KOPT-K1 (cell line): ENCODE results near the gene CCDC57.
"Not testable (repeated sequence)": the region's sequence is repeated elsewhere in the genome, so short reads cannot be mapped to it uniquely, and the experiment has no call there.

Experiments
- H3K27ac ChIP-seq: fragments of 200-600 bp; sonication (generic); 2 replicates; pipeline ENCODE4 v1.5.1; 2016; ENCODE audit warnings: antibody characterized with exemption, mild to moderate bottlenecking, low read depth, low read length; ENCODE audit not compliant: poor library complexity, severe bottlenecking
- H3K36me3 ChIP-seq: fragments of 200-600 bp; sonication (generic); 2 replicates; pipeline ENCODE4 v1.5.1; 2017; ENCODE audit warnings: antibody characterized with exemption, mild to moderate bottlenecking, low read length, moderate library complexity; ENCODE audit not compliant: insufficient read depth
- H3K9me3 ChIP-seq: fragments of 200-600 bp; sonication (generic); 2 replicates; pipeline ENCODE4 v1.5.1; 2017; ENCODE audit warnings: antibody characterized with exemption, low read length, mild to moderate bottlenecking; ENCODE audit not compliant: insufficient read depth, poor library complexity, severe bottlenecking

CCDC57 gene

GRCh38 chr17:82188001-82188961 lies 24.4 kb downstream of the CCDC57 start:
- Histone ChIP-seq H3K36me3 (peaks cover 33% of the 10 kb centered on the region), H3K9me3 (no peaks in the 10 kb centered on the region), H3K27ac (no peak overlapping the region)

- Histone ChIP-seq H3K36me3 (peaks cover 33% of the 10 kb centered on the region), H3K9me3 (no peaks in the 10 kb centered on the region), H3K27ac (no peak overlapping the region)
These were observed 25.1 kb downstream of the CCDC57 start for GRCh38 chr17:82187500-82187899.

GRCh38 chr17:82186221-82186620 lies 26.4 kb downstream of the CCDC57 start:
- H3K36me3 ChIP-seq: peaks cover 28% of the 10 kb centered on the region
- H3K27ac ChIP-seq: no peak overlapping the region
- H3K9me3 ChIP-seq: no peaks in the 10 kb centered on the region

GRCh38 chr17:82184761-82185160 lies 27.9 kb downstream of the CCDC57 start:
- Histone ChIP-seq H3K9me3 (no peaks in the 10 kb centered on the region), H3K27ac (no peak overlapping the region), H3K36me3 (peaks cover 40% of the 10 kb centered on the region)

DNA sequence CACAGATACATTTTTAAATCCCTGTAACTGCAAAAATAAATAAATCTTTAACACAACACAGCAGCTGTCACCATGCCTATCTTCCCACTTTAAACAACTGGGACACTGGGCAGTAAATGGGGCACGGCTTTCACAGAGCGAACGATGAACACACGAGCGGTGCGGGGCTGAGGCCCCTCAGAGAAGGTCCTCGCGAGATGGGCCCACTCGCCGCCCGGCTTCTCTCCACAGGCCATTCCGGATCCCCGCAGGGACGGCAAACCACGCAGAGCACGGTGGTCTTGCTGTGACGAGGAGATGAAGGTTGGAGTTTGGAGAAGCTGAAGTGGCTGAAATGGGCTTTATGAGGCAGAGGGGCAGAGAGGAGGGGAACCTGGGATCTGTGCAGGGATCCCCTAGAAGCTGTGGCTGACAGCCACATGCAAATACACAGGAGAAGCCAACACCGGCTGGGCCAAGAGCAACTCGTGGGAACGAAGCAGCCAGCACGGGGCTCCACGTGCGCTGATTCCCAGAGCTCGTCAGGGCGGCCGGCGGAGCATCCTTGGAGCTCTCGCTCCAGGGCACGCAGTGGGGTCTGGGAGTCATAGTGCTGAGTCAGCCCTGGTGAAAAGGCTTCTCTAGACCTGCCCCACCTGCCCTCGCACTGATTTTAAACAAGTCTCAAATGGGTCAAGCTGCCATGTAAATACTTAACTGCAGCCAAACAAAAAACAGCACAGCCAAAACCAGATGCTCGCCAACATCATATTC lies 31.7 kb downstream of the CCDC57 start:
- H3K27ac ChIP-seq: no peak overlapping the region
- H3K9me3 ChIP-seq: no peaks in the 10 kb centered on the region
- peaks cover 49% of the 10 kb centered on the region for H3K36me3 ChIP-seq

DNA sequence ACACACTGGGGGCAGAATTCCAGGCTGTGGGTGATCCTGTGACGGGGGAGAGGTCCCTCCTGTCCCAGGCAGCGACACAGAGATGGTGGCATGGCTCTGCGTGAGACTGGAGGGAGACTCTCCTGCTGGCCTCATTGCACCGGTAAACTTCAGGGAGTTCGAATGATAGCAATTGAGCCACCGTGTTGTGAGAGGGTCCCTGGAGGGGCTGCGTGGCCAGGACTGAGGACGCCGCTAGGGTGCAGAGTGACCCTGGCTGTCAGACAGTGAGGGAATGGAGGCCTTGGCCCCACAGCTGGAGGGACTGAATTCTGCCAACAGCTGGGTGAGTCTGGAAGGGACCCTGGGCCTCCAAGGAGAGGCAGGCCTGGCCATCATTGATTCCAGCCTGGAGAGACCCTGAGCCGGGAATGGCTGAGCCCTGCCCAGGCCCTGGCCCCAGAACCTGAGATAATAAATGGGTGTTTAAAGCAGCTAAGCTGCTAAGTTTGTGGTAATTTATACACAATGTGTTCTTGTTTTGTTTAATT lies 32.6 kb downstream of the CCDC57 start:
- no peaks in the 10 kb centered on the region for H3K9me3 ChIP-seq
- H3K36me3 ChIP-seq: peaks cover 44% of the 10 kb centered on the region
- H3K27ac ChIP-seq: no peak overlapping the region

- Histone ChIP-seq H3K27ac (no peak overlapping the region), H3K36me3 (peaks cover 38% of the 10 kb centered on the region), H3K9me3 (no peaks in the 10 kb centered on the region)
These were observed 33.2 kb downstream of the CCDC57 start for GRCh38 chr17:82179412-82179811.

GRCh38 chr17:82178499-82179261 lies 34.0 kb downstream of the CCDC57 start:
- Histone ChIP-seq H3K27ac (no peak overlapping the region), H3K36me3 (peaks cover 32% of the 10 kb centered on the region), H3K9me3 (no peaks in the 10 kb centered on the region)

DNA sequence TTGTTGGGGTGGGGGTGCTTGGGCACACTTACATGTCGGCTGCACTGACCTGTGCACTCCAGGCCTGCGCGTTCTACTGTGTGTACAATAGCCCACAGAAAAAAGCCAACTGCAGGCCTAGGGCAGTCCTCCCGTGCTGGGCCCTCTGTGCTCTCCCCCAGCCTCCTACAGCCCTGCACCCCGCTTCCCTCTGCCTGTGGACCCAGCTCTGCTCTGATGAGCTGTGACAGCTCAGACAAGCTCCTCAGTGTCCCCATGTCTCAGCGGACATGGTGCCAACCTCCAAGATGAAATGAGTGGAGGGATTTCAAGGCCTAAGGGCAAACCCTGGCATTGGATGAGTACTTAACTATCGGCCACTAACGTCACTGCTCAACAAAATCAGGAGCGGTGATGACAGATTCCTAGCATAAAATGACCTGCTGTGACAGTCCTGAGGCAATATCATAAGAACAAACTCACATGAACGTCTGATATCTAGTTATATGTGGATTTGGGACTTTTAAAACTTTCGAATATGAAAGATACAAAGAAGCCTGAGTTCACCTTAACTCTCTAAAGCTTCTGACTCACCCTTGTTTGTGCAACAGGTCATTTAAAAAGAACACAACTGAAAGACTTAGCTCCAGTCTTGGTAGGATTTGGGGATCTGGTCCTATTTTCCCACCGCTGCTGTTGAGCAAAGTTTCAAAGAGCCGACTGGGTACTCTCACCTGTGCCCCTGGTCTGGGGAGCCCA lies 34.7 kb downstream of the CCDC57 start:
- no peak overlapping the region for H3K27ac ChIP-seq

DNA sequence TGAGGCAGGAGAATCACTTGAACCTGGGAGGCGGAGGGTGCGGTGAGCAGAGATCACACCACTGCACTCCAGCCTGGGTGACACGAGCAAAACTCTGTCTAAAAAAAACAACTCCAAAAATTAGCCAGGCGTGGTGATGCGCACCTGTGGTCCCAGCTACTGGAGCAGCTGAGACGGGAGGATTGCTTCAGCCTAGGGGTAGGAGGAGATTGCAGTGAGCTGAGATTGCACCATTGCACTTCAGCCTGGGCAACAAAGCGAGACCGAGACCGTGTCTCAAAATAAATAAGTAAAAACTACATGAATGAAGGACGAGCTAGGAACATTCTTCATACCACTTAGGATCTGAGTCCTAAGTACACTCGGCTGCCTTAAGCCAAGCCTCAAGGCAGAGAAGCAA lies 35.4 kb downstream of the CCDC57 start:
- H3K27ac ChIP-seq: no peak overlapping the region
- peaks cover 24% of the 10 kb centered on the region; the same call in 1 of the 2 replicates for H3K36me3 ChIP-seq
- no peaks in the 10 kb centered on the region for H3K9me3 ChIP-seq

More for the DNA sequence above, 34.7 kb downstream of the CCDC57 start:
- H3K36me3 ChIP-seq: peaks cover 25% of the 10 kb centered on the region
- H3K9me3 ChIP-seq: no peaks in the 10 kb centered on the region

DNA sequence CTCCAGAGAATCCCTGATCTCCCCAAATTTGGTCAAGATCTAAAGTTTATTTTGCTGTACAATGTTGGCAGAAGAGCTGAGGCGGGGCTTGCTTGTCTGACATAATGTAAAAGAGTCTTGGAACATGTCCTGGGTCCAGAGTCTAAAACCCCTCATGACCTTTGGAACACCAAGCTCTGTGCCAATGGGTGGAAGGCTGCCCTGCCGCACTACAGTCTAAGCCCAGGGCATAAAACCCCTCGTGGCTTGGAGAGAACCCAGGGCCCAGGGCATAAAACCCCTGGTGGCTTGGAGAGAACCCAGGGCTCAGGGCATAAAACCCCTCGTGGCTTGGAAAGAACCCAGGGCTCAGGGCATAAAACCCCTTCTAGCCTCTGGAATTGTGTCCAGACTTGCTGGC lies 36.7 kb downstream of the CCDC57 start:
- Histone ChIP-seq H3K36me3 (peaks cover 34% of the 10 kb centered on the region; the same call in 1 of the 2 replicates), H3K9me3 (no peaks in the 10 kb centered on the region), H3K27ac (no peak overlapping the region)

DNA sequence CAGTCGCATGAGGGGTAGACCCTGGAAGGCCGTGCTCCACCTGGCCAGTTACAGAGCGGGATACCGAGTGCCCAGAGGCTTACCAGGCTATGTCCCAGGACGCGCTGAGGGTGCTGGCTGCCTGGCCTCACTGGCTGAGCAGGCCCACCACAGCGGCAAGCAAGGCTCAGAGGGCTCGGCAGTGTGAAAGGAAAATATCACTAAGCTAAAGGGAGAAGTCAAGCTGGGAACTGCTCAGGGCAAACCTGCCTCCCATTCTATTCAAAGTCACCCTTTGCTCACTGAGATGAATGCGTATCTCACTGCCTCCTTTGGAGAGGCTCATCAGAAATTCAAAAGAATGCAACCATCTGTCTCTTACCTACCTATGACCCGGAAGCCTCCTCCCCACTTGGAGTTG lies 37.4 kb downstream of the CCDC57 start:
- H3K36me3 ChIP-seq: peaks cover 36% of the 10 kb centered on the region; the same call in 1 of the 2 replicates
- H3K9me3 ChIP-seq: no peaks in the 10 kb centered on the region
- H3K27ac ChIP-seq: no peak overlapping the region

DNA sequence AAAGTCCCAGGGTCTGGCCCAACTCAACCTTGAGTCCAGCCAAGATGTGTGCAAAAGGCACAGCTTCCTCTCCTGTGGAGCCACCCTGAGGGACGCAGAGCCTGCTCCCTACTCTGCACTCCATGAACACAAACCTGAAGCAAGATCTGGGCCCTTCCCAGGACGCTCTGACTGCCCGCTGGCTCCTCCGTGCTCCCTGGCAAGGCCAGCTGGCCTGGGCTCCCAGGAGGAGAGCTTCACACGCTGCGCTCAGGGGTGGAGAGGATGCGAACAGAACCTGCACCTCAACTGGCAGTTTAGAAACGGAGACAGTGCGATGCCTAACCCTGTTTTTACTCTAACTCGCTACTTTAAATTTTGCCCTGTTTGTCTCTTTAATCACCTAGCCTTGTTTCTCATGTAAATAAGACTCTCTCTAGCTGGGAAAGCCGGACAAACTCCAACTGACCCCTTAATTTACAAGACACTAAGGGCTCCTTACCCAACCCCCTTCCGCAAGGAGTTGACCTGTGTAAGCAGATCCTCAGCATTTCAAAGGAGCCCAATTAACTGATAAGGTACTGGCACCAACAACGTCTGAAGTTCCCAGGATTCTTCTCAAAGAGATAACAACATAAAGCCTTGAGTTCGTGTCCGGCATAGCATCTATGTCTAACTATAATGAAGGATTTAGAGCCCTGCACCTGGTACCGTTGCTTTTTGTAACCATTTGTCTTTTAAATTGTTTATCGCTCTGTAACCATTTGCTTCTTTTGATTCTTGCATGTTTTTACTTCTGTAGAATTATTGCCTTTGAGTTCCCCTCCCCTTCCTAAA lies 38.4 kb downstream of the CCDC57 start:
- H3K27ac ChIP-seq, H3K9me3 ChIP-seq: not testable (repeated sequence)
- H3K36me3 ChIP-seq: peaks cover 35% of the 10 kb centered on the region; the same call in 1 of the 2 replicates
